ENCODE results near the gene BMP8A. TPM values are rescaled to one million over a fixed set of nuclear protein-coding genes. Genes with fewer than 3 reads are reported as not detected.

BMP8A gene
- total and polyA plus RNA-seq, 10 of the 15 experiments (the other 5 are each of a cell fraction or from before 2014, with no cell fraction given) = not detected

DNA sequence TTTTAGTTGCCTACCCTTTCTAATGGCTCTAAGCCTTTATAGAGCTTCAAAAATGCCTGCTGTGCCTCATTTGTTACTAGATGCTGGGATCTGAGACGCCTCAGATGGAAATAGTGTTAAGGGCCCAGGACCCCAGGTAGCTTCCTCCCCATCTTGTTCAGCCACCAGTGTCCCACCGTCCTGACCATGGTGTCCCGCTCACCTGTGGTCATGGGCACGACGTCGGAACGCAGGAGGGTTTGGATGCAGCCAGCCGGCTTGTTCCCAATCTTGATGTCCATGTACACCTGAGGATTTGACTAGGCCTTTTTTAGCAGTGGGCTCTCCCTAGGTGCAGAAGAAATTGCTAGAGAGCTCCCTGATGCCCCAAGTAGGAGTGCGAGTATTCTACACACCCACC is 54.1 kb downstream of the BMP8A start (continued):
- TF ChIP-seq, protein P1, sequence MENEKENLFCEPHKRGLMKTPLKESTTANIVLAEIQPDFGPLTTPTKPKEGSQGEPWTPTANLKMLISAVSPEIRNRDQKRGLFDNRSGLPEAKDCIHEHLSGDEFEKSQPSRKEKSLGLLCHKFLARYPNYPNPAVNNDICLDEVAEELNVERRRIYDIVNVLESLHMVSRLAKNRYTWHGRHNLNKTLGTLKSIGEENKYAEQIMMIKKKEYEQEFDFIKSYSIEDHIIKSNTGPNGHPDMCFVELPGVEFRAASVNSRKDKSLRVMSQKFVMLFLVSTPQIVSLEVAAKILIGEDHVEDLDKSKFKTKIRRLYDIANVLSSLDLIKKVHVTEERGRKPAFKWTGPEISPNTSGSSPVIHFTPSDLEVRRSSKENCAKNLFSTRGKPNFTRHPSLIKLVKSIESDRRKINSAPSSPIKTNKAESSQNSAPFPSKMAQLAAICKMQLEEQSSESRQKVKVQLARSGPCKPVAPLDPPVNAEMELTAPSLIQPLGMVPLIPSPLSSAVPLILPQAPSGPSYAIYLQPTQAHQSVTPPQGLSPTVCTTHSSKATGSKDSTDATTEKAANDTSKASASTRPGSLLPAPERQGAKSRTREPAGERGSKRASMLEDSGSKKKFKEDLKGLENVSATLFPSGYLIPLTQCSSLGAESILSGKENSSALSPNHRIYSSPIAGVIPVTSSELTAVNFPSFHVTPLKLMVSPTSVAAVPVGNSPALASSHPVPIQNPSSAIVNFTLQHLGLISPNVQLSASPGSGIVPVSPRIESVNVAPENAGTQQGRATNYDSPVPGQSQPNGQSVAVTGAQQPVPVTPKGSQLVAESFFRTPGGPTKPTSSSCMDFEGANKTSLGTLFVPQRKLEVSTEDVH (IDR thresholded peaks at IDR 0.05; ENCODE audit: low read depth, partially characterized antibody) = no peak
- no peak for TF ChIP-seq MEF2A (IDR thresholded peaks at IDR 0.05; ENCODE audit: insufficient read depth, low read depth, low read length)
- no peak for TF ChIP-seq FOS (IDR thresholded peaks at IDR 0.05; ENCODE audit: borderline replicate concordance, extremely low read depth, insufficient read length)
- TF ChIP-seq SMC3 (IDR thresholded peaks at IDR 0.05; ENCODE audit: borderline replicate concordance, low read length) = no peak
- TF ChIP-seq, protein P2, sequence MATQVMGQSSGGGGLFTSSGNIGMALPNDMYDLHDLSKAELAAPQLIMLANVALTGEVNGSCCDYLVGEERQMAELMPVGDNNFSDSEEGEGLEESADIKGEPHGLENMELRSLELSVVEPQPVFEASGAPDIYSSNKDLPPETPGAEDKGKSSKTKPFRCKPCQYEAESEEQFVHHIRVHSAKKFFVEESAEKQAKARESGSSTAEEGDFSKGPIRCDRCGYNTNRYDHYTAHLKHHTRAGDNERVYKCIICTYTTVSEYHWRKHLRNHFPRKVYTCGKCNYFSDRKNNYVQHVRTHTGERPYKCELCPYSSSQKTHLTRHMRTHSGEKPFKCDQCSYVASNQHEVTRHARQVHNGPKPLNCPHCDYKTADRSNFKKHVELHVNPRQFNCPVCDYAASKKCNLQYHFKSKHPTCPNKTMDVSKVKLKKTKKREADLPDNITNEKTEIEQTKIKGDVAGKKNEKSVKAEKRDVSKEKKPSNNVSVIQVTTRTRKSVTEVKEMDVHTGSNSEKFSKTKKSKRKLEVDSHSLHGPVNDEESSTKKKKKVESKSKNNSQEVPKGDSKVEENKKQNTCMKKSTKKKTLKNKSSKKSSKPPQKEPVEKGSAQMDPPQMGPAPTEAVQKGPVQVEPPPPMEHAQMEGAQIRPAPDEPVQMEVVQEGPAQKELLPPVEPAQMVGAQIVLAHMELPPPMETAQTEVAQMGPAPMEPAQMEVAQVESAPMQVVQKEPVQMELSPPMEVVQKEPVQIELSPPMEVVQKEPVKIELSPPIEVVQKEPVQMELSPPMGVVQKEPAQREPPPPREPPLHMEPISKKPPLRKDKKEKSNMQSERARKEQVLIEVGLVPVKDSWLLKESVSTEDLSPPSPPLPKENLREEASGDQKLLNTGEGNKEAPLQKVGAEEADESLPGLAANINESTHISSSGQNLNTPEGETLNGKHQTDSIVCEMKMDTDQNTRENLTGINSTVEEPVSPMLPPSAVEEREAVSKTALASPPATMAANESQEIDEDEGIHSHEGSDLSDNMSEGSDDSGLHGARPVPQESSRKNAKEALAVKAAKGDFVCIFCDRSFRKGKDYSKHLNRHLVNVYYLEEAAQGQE (IDR thresholded peaks at IDR 0.05; ENCODE audit: low read depth, low read length) = no peak

DNA sequence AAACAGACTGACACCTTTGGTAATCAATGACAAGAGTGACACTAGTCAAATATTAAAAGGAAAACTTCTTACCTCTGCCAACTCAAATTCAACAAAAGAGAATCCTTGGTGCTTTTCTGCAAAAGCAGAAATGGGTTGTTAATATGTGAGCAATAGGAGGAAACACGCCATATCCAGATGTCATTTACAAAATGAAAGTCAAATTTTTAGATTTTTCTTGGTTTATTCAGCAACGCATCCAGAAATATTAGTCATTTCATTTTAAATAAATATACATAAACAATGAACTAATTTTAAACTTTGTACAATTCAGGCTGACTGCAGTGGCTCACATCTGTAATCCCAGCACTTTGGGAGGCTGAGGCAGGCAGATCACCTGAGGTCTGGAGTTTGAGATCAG is 62.8 kb downstream of the BMP8A start:
- Histone ChIP-seq H3K79me2 (ENCODE audit: control insufficient read depth, insufficient read depth, low read length) (peaks cover 4% of the 10 kb centered on the region), H3K4me2 (ENCODE audit: control insufficient read depth, insufficient read depth) (no peak overlapping the region), H3K27me3 (replicated peaks in 1 of 2; ENCODE audit: control insufficient read depth in 2 of 2, insufficient read depth in 2 of 2, low read length in 1 of 2) (no peaks in the 10 kb centered on the region), H2AFZ (ENCODE audit: control insufficient read depth, low read depth, low read length) (no peak overlapping the region), H3K36me3 (ENCODE audit: control insufficient read depth in 2 of 2, insufficient read depth in 2 of 2, low read length in 1 of 2) (peaks cover 0 to 4% of the 10 kb centered on the region in 2 experiments; a peak in 2 of 4 replicates), H3K4me3 (no peak overlapping the region), H3K27ac (ENCODE audit: control insufficient read depth, insufficient read depth) (no peak overlapping the region), H3K9ac (ENCODE audit: control insufficient read depth, insufficient read depth, low read length) (no peak overlapping the region), H4K20me1 (ENCODE audit: control insufficient read depth, insufficient read depth) (no peaks in the 10 kb centered on the region), H3K9me3 (replicated peaks; ENCODE audit: control insufficient read depth, insufficient read depth, low read length) (no peaks in the 10 kb centered on the region), H3K4me1 (ENCODE audit: control insufficient read depth, insufficient read depth, low read length) (no peaks in the 10 kb centered on the region)
- in situ Hi-C loops (cut with MboI) = no loop called here
- no peak for DNase-seq (ENCODE audit: low read depth, low spot score)
- intact Hi-C loops (cut with micrococcal nuclease; ENCODE audit: unreplicated experiment) = no loop called here
- FAIRE-seq = no peak
- ChIA-PET SMC1A (ENCODE audit: uncharacterized antibody, unreplicated experiment) (no interaction called here), CTCF (no interaction called here), POLR2A (no interaction called here), RAD21 (ENCODE audit: unreplicated experiment) (no interaction called here)
- 98% methylated on average over 2 of the region's 2 CpGs for WGBS (ENCODE audit: insufficient coverage, insufficient replicate concordance, low lambda C conversion rate, missing lambda C conversion rate)
- BruUV-seq (replicated peaks) = no TSS peak
- TF ChIP-seq RUNX3 (IDR thresholded peaks at IDR 0.05; ENCODE audit: low read length) (no peak), RAD51 (IDR thresholded peaks at IDR 0.05) (no peak), KDM1A (IDR thresholded peaks at IDR 0.05; ENCODE audit: borderline replicate concordance) (no peak)
- TF ChIP-seq, protein P2 (IDR thresholded peaks at IDR 0.05; ENCODE audit: low read depth, low read length) = no peak
- ATAC-seq = no peak

Data from GM12878 (cell line).